C4-2B (cell line): ENCODE results near the gene ZC3H8.

Source experiments
- H3K27ac ChIP-seq: fragments of 450-650 bp; 2 replicates; pipeline ENCODE4 v1.5.1; 2017
- ZFX ChIP-seq: fragments of 450-650 bp; IDR thresholded peaks from 2 replicates; pipeline ENCODE4 v1.6.1; 2017
- TF ChIP-seq, protein P1 (sequence below): fragments of 450-650 bp; conservative IDR thresholded peaks from 2 replicates; pipeline ENCODE4 v1.5.1; 2017; ENCODE audit warnings: mild to moderate bottlenecking

ZC3H8 gene

DNA sequence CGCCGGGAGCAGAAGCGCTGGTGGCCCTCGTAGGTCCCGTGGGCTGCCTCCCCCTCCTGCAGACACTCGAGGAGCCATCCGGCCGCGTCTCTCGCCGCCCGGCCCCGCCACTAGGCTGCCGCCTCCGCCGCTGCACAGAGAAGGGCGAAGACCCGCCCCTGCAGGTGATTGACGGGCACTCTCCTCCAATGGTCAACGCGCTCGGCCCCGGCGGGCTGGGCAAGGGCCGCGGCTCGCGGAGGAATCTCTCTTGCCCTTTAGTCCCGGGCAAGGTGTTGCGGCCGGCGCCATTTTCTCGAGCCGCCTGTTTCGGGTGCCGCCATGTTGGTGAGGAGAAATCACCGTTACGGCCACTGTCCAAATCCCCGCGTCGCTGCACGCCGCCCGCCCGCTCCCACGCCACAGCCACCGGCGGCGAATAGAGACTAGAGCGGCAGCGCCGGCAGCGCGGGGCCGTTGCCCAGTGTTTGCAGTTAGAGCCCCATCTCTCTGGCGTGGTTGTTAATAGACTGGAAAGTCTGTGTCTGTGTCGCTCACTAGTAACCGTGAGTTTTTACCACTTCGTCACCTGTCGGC is 20.6 kb upstream of the ZC3H8 start, which contains the start of gene ZC3H6:
TSS of gene ZC3H6 (plus strand) at position 287 of the 576 bp plus-strand sequence. CDS start 398 bp downstream, outside the sequence.
- H3K27ac ChIP-seq = peak within 1 kb of the TSS; percentile 98
- TF ChIP-seq, protein P1, sequence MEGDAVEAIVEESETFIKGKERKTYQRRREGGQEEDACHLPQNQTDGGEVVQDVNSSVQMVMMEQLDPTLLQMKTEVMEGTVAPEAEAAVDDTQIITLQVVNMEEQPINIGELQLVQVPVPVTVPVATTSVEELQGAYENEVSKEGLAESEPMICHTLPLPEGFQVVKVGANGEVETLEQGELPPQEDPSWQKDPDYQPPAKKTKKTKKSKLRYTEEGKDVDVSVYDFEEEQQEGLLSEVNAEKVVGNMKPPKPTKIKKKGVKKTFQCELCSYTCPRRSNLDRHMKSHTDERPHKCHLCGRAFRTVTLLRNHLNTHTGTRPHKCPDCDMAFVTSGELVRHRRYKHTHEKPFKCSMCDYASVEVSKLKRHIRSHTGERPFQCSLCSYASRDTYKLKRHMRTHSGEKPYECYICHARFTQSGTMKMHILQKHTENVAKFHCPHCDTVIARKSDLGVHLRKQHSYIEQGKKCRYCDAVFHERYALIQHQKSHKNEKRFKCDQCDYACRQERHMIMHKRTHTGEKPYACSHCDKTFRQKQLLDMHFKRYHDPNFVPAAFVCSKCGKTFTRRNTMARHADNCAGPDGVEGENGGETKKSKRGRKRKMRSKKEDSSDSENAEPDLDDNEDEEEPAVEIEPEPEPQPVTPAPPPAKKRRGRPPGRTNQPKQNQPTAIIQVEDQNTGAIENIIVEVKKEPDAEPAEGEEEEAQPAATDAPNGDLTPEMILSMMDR = no peak; the same call in 1 of the 2 replicates
- no peak for TF ChIP-seq ZFX

GRCh38 chr2:112273349-112273748 is 18.5 kb upstream of the ZC3H8 start:
- no peak for TF ChIP-seq ZFX
- TF ChIP-seq, protein P1 = no peak
- H3K27ac ChIP-seq = no peak overlapping the region

DNA sequence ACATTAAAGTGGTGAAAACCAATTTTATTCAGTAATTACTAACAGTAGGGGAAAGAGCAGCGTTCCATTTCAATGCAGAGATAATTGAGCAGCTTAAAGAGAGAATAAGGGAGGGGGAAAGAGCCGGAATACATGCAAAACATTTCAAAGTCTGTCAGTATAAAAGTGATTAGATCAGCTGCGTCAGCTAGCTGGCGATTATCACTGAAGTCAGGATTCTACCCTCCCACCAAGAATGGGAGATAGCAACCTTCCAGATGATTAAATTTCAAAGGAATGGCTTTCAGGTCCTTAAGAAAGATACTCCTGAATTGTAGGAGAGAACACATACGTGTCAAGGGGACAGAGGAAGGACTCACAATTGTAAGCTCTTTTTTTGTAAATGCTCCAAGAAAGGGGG is 17.8 kb upstream of the ZC3H8 start:
- TF ChIP-seq, protein P1 = no peak
- no peak for TF ChIP-seq ZFX
- H3K27ac ChIP-seq = no peak overlapping the region

- H3K27ac ChIP-seq = no peak overlapping the region
- no peak for TF ChIP-seq ZFX
- TF ChIP-seq, protein P1 = no peak
Observed at GRCh38 chr2:112268547-112268946, 13.7 kb upstream of the ZC3H8 start.

GRCh38 chr2:112262876-112263275 is 8.0 kb upstream of the ZC3H8 start:
- TF ChIP-seq ZFX = no peak
- TF ChIP-seq, protein P1 = no peak
- H3K27ac ChIP-seq = no peak overlapping the region

GRCh38 chr2:112260295-112260625 is 5.4 kb upstream of the ZC3H8 start:
- TF ChIP-seq ZFX = no peak
- TF ChIP-seq, protein P1 = no peak
- H3K27ac ChIP-seq = no peak overlapping the region

- no peak for TF ChIP-seq ZFX
- TF ChIP-seq, protein P1 = peak; percentile 96
- H3K27ac ChIP-seq = no peak overlapping the region
Observed at GRCh38 chr2:112259509-112260294, 4.9 kb upstream of the ZC3H8 start.
